ENCODE data around the gene ZAP70.

DNA sequence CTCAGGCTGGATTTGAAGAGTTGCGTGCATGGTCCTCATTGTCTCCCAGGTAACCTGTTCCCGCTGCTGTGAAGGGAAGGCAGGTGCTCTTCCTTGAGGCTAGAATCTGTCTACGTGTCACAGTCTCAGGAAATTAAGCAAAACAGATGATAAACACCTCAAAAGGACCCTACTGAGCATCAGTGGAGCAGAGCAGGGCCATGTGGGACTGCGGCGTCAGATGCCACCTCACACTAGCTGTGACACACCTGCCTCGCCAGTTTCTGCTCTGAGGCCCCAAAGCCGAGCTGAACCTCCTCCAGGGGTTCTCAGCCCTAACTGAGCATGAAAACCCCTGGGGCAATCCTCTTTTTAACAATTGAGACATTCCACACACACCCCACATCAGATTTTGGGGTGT is 41.9 kb upstream of the ZAP70 start:
- no peak for TF ChIP-seq EZH2phosphoT487 (IDR thresholded peaks at IDR 0.05; ENCODE audit: borderline replicate concordance, low read length)
- TF ChIP-seq, protein P1, sequence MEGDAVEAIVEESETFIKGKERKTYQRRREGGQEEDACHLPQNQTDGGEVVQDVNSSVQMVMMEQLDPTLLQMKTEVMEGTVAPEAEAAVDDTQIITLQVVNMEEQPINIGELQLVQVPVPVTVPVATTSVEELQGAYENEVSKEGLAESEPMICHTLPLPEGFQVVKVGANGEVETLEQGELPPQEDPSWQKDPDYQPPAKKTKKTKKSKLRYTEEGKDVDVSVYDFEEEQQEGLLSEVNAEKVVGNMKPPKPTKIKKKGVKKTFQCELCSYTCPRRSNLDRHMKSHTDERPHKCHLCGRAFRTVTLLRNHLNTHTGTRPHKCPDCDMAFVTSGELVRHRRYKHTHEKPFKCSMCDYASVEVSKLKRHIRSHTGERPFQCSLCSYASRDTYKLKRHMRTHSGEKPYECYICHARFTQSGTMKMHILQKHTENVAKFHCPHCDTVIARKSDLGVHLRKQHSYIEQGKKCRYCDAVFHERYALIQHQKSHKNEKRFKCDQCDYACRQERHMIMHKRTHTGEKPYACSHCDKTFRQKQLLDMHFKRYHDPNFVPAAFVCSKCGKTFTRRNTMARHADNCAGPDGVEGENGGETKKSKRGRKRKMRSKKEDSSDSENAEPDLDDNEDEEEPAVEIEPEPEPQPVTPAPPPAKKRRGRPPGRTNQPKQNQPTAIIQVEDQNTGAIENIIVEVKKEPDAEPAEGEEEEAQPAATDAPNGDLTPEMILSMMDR (IDR thresholded peaks at IDR 0.05; ENCODE audit: low read depth, low read length, poor library complexity, severe bottlenecking) = no peak

All from DOHH2 (cell line).